22Rv1 (cell line): ENCODE results near the gene JAKMIP1.

Source experiments
- ZFX ChIP-seq: fragments of 450-650 bp; IDR thresholded peaks from 2 replicates; pipeline ENCODE4 v1.6.1; 2017; ENCODE audit warnings: antibody characterized with exemption, borderline replicate concordance
- TF ChIP-seq, protein P1 (sequence below): fragments of 450-650 bp; IDR thresholded peaks from 2 replicates; pipeline ENCODE4 v1.5.1; 2017; ENCODE audit warnings: mild to moderate bottlenecking

DNA sequence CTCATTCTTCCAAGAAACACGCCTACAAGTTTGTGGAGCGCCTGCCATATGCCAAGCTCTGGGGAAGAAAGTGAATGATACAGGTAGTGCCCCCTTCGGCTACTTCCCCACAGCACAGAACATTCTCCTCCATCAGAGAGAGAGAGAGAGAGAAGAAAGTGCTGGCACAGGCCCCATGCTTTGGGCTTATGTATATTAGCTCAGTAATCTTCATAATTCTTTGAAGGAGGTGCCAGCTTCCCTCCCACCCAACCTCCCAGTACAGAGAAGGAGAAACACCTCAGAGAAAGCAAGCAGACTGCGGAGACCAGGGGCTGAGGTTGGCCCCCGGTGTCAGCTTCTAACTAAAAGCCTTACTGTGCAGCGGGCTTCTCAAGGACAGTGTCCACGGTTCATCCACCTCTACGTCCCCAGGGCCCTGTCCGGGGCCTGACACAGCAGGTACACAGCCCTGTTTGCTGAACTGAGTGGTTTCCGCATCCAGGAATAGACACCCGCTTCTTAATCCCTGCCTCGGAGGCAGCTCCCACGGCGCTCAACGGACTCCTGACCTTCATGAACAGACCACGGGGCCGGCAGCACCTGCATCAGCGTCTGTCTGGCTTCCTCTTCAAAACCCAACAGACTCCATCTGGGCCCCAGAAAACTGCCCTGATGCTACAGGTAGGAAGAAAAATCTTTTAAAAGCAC, 50.2 kb downstream of the JAKMIP1 start:
- TF ChIP-seq, protein P1, sequence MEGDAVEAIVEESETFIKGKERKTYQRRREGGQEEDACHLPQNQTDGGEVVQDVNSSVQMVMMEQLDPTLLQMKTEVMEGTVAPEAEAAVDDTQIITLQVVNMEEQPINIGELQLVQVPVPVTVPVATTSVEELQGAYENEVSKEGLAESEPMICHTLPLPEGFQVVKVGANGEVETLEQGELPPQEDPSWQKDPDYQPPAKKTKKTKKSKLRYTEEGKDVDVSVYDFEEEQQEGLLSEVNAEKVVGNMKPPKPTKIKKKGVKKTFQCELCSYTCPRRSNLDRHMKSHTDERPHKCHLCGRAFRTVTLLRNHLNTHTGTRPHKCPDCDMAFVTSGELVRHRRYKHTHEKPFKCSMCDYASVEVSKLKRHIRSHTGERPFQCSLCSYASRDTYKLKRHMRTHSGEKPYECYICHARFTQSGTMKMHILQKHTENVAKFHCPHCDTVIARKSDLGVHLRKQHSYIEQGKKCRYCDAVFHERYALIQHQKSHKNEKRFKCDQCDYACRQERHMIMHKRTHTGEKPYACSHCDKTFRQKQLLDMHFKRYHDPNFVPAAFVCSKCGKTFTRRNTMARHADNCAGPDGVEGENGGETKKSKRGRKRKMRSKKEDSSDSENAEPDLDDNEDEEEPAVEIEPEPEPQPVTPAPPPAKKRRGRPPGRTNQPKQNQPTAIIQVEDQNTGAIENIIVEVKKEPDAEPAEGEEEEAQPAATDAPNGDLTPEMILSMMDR: no peak
- no peak for TF ChIP-seq ZFX
